K562 (cell line): Measurements from ENCODE around the gene PEAR1. TPM values are rescaled to one million over a fixed set of nuclear protein-coding genes. Genes with fewer than 3 reads are reported as not detected.
A peak's percentile ranks its signal among the peaks of the same experiment; 100 is the strongest.

ENCODE experiments used
- CSDE1 ChIP-seq, 2 experiments: fragments of 450-650 bp; IDR thresholded peaks; 2 replicates each; pipeline ENCODE4 v1.6.1; 2016; ENCODE audit warnings: mild to moderate bottlenecking in 1 of 2
- EP300 ChIP-seq: IDR thresholded peaks from 2 replicates; pipeline ENCODE4 v1.6.1; 2012; ENCODE audit warnings: low read length, improper control_type of control experiment
- HLTF ChIP-seq: fragments of 450-650 bp; IDR thresholded peaks from 2 replicates; pipeline ENCODE4 v1.6.1; 2016
- HNRNPLL ChIP-seq: fragments of 200-400 bp; formaldehyde crosslinking; IDR thresholded peaks from 2 replicates; pipeline ENCODE4 v1.6.1; 2017; ENCODE audit warnings: low read length, low read depth, mild to moderate bottlenecking; ENCODE audit not compliant: poor library complexity, severe bottlenecking
- KDM2B ChIP-seq: fragments of 250-450 bp; sonication (Bioruptor Pico); IDR thresholded peaks from 2 replicates; pipeline ENCODE4 v1.8.0; 2021; ENCODE audit warnings: mild to moderate bottlenecking, moderate library complexity
- MEF2A ChIP-seq: IDR thresholded peaks from 2 replicates; pipeline ENCODE4 v1.6.1; 2011; ENCODE audit warnings: low read depth, mild to moderate bottlenecking, low read length, moderate library complexity; ENCODE audit not compliant: control insufficient read depth
- MTA3 ChIP-seq: fragments of 450-650 bp; formaldehyde crosslinking; IDR thresholded peaks from 2 replicates; pipeline ENCODE4 v1.6.1; 2017; ENCODE audit warnings: mild to moderate bottlenecking, borderline replicate concordance
- NONO ChIP-seq, 2 experiments: fragments of 200-400 bp in 1 of 2; fragments of 450-650 bp in 1 of 2; formaldehyde crosslinking in 1 of 2; IDR thresholded peaks; 2 replicates each; pipeline ENCODE4 v1.6.1; 2017; ENCODE audit warnings: low read depth in 2 of 2, mild to moderate bottlenecking in 2 of 2, moderate library complexity in 2 of 2, low read length in 1 of 2
- PATZ1 ChIP-seq: fragments of 250-450 bp; sonication (Bioruptor Pico); IDR thresholded peaks from 2 replicates; pipeline ENCODE4 v1.5.0; 2020; ENCODE audit warnings: mild to moderate bottlenecking, borderline replicate concordance
- POLR2G ChIP-seq: fragments of 200-400 bp; formaldehyde crosslinking; IDR thresholded peaks from 2 replicates; pipeline ENCODE4 v1.6.1; 2017; ENCODE audit warnings: low read depth, mild to moderate bottlenecking, antibody characterized with exemption, low read length, moderate library complexity
- PTRF ChIP-seq: fragments of 450-650 bp; IDR thresholded peaks from 2 replicates; pipeline ENCODE4 v1.6.1; 2016; ENCODE audit warnings: mild to moderate bottlenecking, missing genetic modification characterization, missing compliant biosample characterization
- RUNX1 ChIP-seq: sonication (generic); IDR thresholded peaks from 2 replicates; pipeline ENCODE4 v1.6.1; 2016; ENCODE audit warnings: antibody characterized with exemption, low read depth
- TRIM24 ChIP-seq, 2 experiments: fragments of 450-650 bp; IDR thresholded peaks; 2 replicates each; pipeline ENCODE4 v1.6.1; 2016
- YY1 ChIP-seq, 3 experiments: IDR thresholded peaks; 2 replicates each; pipeline ENCODE4 v1.6.1; 2011; ENCODE audit warnings: low read length in 2 of 3, mild to moderate bottlenecking in 2 of 3, moderate library complexity in 2 of 3, borderline replicate concordance in 1 of 3, control low read depth in 1 of 3, low read depth in 1 of 3; ENCODE audit not compliant: insufficient read depth in 3 of 3, insufficient replicate concordance in 2 of 3, control insufficient read depth in 1 of 3, insufficient read length in 1 of 3; ENCODE audit errors: extremely low read depth in 1 of 3
- ZBTB34 ChIP-seq: fragments of 250-450 bp; sonication (Bioruptor Pico); IDR thresholded peaks from 2 replicates; pipeline ENCODE4 v1.8.0; 2021; ENCODE audit warnings: mild to moderate bottlenecking, moderate library complexity
- ZFP30 ChIP-seq: fragments of 250-450 bp; sonication (Bioruptor Pico); IDR thresholded peaks from 2 replicates; pipeline ENCODE4 v1.8.0; 2022; ENCODE audit warnings: moderate library complexity, mild to moderate bottlenecking, inconsistent platforms, borderline replicate concordance
- ZNF224 ChIP-seq: sonication (generic); formaldehyde crosslinking; IDR thresholded peaks from 2 replicates; pipeline ENCODE4 v1.8.0; 2022; ENCODE audit warnings: mild to moderate bottlenecking, missing genetic modification reagents
- ZNF354B ChIP-seq: fragments of 250-450 bp; sonication (Bioruptor Pico); IDR thresholded peaks from 2 replicates; pipeline ENCODE4 v1.4.0; 2020
- ZNF75A ChIP-seq: fragments of 450-650 bp; formaldehyde crosslinking; IDR thresholded peaks from 2 replicates; pipeline ENCODE4 v1.4.0; 2020; ENCODE audit warnings: mild to moderate bottlenecking
- ZNF766 ChIP-seq: fragments of 200-800 bp; sonication (Bioruptor generic); conservative IDR thresholded peaks from 2 replicates; pipeline ENCODE4 v1.6.1; 2016; ENCODE audit warnings: missing genetic modification characterization, missing compliant biosample characterization
- ZNF79 ChIP-seq: fragments of 250-450 bp; sonication (Bioruptor Pico); IDR thresholded peaks from 2 replicates; pipeline ENCODE4 v1.4.0; 2020; ENCODE audit warnings: low read depth, mild to moderate bottlenecking, moderate library complexity
- ZSCAN32 ChIP-seq: fragments of 450-650 bp; formaldehyde crosslinking; IDR thresholded peaks from 2 replicates; pipeline ENCODE4 v1.4.0; 2020; ENCODE audit warnings: mild to moderate bottlenecking, moderate library complexity
- polyA plus RNA-seq, 8 experiments: library from polyadenylated mRNA; depleted of rRNA in 4 of 8; stranded (reverse) in 5 of 8; unstranded in 3 of 8; fragments of >200 nt; fragmentation: Nextera tagmentation in 2 of 8; fragmentation: Illumina TruSeq in 1 of 8; extraction: Ambion mirVana in 2 of 8; extraction: Trizol in 1 of 8; gene quantifications; 2 replicates each; pipeline versions ENCODE4 v1.2.1 to v1.2.3, GENCODE V29; 2011 to 2014; ENCODE audit warnings: inconsistent platforms in 1 of 8, missing spikeins in 1 of 8
- total RNA-seq, 7 experiments: library from RNA; depleted of rRNA in 6 of 7; stranded (reverse); fragments of >200 nt in 6 of 7; fragmentation: Illumina TruSeq in 2 of 7; extraction: Trizol in 2 of 7; gene quantifications; 2 replicates each; pipeline versions ENCODE4 v1.2.1 to v1.2.3, GENCODE V29; 2011 to 2021; ENCODE audit warnings: low replicate concordance in 1 of 7
- TF ChIP-seq, protein P1 (sequence below): fragments of 450-650 bp; IDR thresholded peaks from 2 replicates; pipeline ENCODE4 v1.6.1; 2017; ENCODE audit warnings: mild to moderate bottlenecking, moderate library complexity
- TF ChIP-seq, protein P2 (sequence below): conservative IDR thresholded peaks from 2 replicates; pipeline ENCODE4 v1.6.1; 2011; ENCODE audit warnings: low read depth, mild to moderate bottlenecking, low read length; ENCODE audit not compliant: control insufficient read depth

Gene PEAR1
- total and polyA plus RNA-seq, 9 of the 15 experiments (the other 6 are each of a cell fraction or from before 2014, with no cell fraction given) = 0.87 to 13.9 (median 6.1) TPM

GRCh38 chr1:156958247-156958714 is 64.8 kb downstream of the PEAR1 start (continued):
- TF ChIP-seq KDM2B (CRISPR knock-in tag) (no peak), CSDE1 (IDR thresholded peaks at IDR 0.05) (no peak), ZNF75A (CRISPR knock-in tag) (no peak), ZNF79 (no peak), MTA3 (peak; percentile 84; the same call in 1 of the 2 replicates), TRIM24 (IDR thresholded peaks at IDR 0.05) (peak; percentile 96 to 97), RUNX1 (peak; percentile 95), PATZ1 (CRISPR knock-in tag) (no peak), HNRNPLL (no peak), YY1 (IDR thresholded peaks at IDR 0.05; ENCODE audit: borderline replicate concordance in 1 of 3, control insufficient read depth in 1 of 3, extremely low read depth in 1 of 3, insufficient read depth in 3 of 3, insufficient read length in 1 of 3, insufficient replicate concordance in 2 of 3, low read depth in 1 of 3, low read length in 2 of 3) (no peak), EP300 (peak; percentile 94), PTRF (tag) (no peak), ZNF224 (CRISPR knock-in tag) (no peak), POLR2G (no peak), ZNF766 (peak; percentile 88), ZFP30 (CRISPR knock-in tag) (no peak), ZSCAN32 (CRISPR knock-in tag) (no peak), MEF2A (no peak), ZNF354B (CRISPR knock-in tag) (no peak), NONO (IDR thresholded peaks at IDR 0.05; ENCODE audit: low read depth in 2 of 2, low read length in 1 of 2) (peak in 1 of 2 experiments; percentile 66; a peak in 1 of 4 replicates), HLTF (peak; percentile 24; the same call in 1 of the 2 replicates), ZBTB34 (CRISPR knock-in tag) (no peak)
- TF ChIP-seq, protein P1, sequence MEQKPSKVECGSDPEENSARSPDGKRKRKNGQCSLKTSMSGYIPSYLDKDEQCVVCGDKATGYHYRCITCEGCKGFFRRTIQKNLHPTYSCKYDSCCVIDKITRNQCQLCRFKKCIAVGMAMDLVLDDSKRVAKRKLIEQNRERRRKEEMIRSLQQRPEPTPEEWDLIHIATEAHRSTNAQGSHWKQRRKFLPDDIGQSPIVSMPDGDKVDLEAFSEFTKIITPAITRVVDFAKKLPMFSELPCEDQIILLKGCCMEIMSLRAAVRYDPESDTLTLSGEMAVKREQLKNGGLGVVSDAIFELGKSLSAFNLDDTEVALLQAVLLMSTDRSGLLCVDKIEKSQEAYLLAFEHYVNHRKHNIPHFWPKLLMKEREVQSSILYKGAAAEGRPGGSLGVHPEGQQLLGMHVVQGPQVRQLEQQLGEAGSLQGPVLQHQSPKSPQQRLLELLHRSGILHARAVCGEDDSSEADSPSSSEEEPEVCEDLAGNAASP = no peak
- TF ChIP-seq, protein P2, sequence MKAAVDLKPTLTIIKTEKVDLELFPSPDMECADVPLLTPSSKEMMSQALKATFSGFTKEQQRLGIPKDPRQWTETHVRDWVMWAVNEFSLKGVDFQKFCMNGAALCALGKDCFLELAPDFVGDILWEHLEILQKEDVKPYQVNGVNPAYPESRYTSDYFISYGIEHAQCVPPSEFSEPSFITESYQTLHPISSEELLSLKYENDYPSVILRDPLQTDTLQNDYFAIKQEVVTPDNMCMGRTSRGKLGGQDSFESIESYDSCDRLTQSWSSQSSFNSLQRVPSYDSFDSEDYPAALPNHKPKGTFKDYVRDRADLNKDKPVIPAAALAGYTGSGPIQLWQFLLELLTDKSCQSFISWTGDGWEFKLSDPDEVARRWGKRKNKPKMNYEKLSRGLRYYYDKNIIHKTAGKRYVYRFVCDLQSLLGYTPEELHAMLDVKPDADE = peak; percentile 72; the same call in 1 of the 2 replicates
